ENCODE measurements around the gene TBX19.

The TBX19 gene

GRCh38 chr1:168287237-168287664 is 6.6 kb downstream of the TBX19 start:
- TF ChIP-seq CTCF (IDR thresholded peaks at IDR 0.05; ENCODE audit: control insufficient read depth, insufficient read depth, low read depth, low read length, missing control alignments): no peak
- DNase-seq (ENCODE audit: low read depth): no peak
- no peak overlapping the region for H3K4me3 ChIP-seq (ENCODE audit: control insufficient read depth, low read depth, low read length)

GRCh38 chr1:168288311-168289052 is 7.8 kb downstream of the TBX19 start:
- H3K4me3 ChIP-seq (ENCODE audit: control insufficient read depth, low read depth, low read length): no peak overlapping the region
- peak; percentile 34 for DNase-seq (ENCODE audit: low read depth)
- TF ChIP-seq CTCF (IDR thresholded peaks at IDR 0.05; ENCODE audit: control insufficient read depth, insufficient read depth, low read depth, low read length, missing control alignments): no peak

GRCh38 chr1:168291222-168291837 is 10.7 kb downstream of the TBX19 start:
- no peak overlapping the region for H3K4me3 ChIP-seq (ENCODE audit: control insufficient read depth, low read depth, low read length)
- no peak for TF ChIP-seq CTCF (IDR thresholded peaks at IDR 0.05; ENCODE audit: control insufficient read depth, insufficient read depth, low read depth, low read length, missing control alignments)
- no peak for DNase-seq (ENCODE audit: low read depth)

- no peak overlapping the region for H3K4me3 ChIP-seq (ENCODE audit: control insufficient read depth, low read depth, low read length)
- no peak for TF ChIP-seq CTCF (IDR thresholded peaks at IDR 0.05; ENCODE audit: control insufficient read depth, insufficient read depth, low read depth, low read length, missing control alignments)
- DNase-seq (ENCODE audit: low read depth): no peak
Observed at GRCh38 chr1:168293356-168293755, 12.7 kb downstream of the TBX19 start.

- TF ChIP-seq CTCF (IDR thresholded peaks at IDR 0.05; ENCODE audit: control insufficient read depth, insufficient read depth, low read depth, low read length, missing control alignments): no peak
- no peak for DNase-seq (ENCODE audit: low read depth)
- no peak overlapping the region for H3K4me3 ChIP-seq (ENCODE audit: control insufficient read depth, low read depth, low read length)
Observed at GRCh38 chr1:168295411-168296114, 14.9 kb downstream of the TBX19 start.

- DNase-seq (ENCODE audit: low read depth): no peak
- TF ChIP-seq CTCF (IDR thresholded peaks at IDR 0.05; ENCODE audit: control insufficient read depth, insufficient read depth, low read depth, low read length, missing control alignments): no peak
Observed at GRCh38 chr1:168297019-168297730, 16.5 kb downstream of the TBX19 start.

More at GRCh38 chr1:168297019-168297730, 16.5 kb downstream of the TBX19 start:
- no peak overlapping the region for H3K4me3 ChIP-seq (ENCODE audit: control insufficient read depth, low read depth, low read length)
